Pancreas (tissue), 10 donors: Measurements from ENCODE around the gene FBLN7. TPM values are rescaled to one million over a fixed set of nuclear protein-coding genes. Genes with fewer than 3 reads are reported as not detected.
"Not testable (repeated sequence)": the region's sequence is repeated elsewhere in the genome, so short reads cannot be mapped to it uniquely, and the experiment has no call there.

Experiments used
- ATAC-seq, 4 donors: fragments of 200-7000 bp; cut with Tn5 transposase; one replicate each; pipeline versions ENCODE4 v1.8.0 to v1.9.1; 2020; ENCODE audit warnings: mild to moderate bottlenecking in 4 of 4, moderate library complexity in 4 of 4
- DNase-seq, 6 donors: peaks; one replicate each; pipeline ENCODE4 v3.0.0-alpha.2; 2020
- FAIRE-seq: peaks from 2 replicates; lab custom pipeline; 2012; peaks lifted over from hg19 to GRCh38; lab: Jason Lieb, UNC
- H3K27ac ChIP-seq, 4 donors: fragments of 200-600 bp; sonication (generic); 1 replicate in 3 of 4; 2 replicates in 1 of 4; pipeline versions ENCODE4 v1.5.0 to v1.8.0; 2020
- H3K27me3 ChIP-seq, 4 donors: fragments of 200-600 bp; one replicate each; pipeline ENCODE4 v1.8.0; 2021
- H3K36me3 ChIP-seq, 3 donors: fragments of 200-600 bp; sonication (generic) in 1 of 3; one replicate each; pipeline versions ENCODE4 v1.5.0 to v1.8.0; 2020 to 2021
- H3K4me1 ChIP-seq, 3 donors: fragments of 200-600 bp; one replicate each; pipeline ENCODE4 v1.8.0; 2021
- H3K4me3 ChIP-seq, 4 donors: fragments of 200-600 bp; sonication (generic) in 2 of 4; one replicate each; pipeline versions ENCODE4 v1.5.0 to v1.8.0; 2020 to 2021
- H3K9me3 ChIP-seq, 4 donors: fragments of 200-600 bp; one replicate each; pipeline ENCODE4 v1.8.0; 2021
- WGBS, 2 donors: extraction: QIAGEN DNeasy Blood & Tissue Kit; methylation state at CpG; one replicate each; pipeline ENCODE4 v1.1.7; 2013; 5-methylcytosine and 5-hydroxymethylcytosine counted together
- intact Hi-C, 3 donors: fragments of 100-400 bp; cut with DNase I; formaldehyde crosslinking; loops; one replicate each; pipeline versions ENCODE4 v1.11.1 to v1.14.2; 2022
- polyA plus RNA-seq, 2 donors: library from polyadenylated mRNA; stranded (reverse); fragments of 200-250 nt; gene quantifications; one replicate each; pipeline ENCODE4 v1.2.3, GENCODE V29; 2013
- total RNA-seq, 6 donors: library from RNA; stranded (reverse); fragmentation: NEBNext Ultra II Directional in 4 of 6; extraction: Animal tissue kit (Norgen Biotek cat#: 25700) in 4 of 6; gene quantifications; one replicate each; pipeline versions ENCODE4 v1.2.1 to v1.2.4, GENCODE V29; 2021 to 2023
- TF ChIP-seq, protein P1 (sequence below), 4 donors: fragments of 200-600 bp; sonication (generic) in 3 of 4; IDR thresholded peaks; one replicate each; pipeline versions ENCODE4 v1.5.0 to v1.8.0; 2021; ENCODE audit warnings: antibody characterized with exemption in 4 of 4
- donor health status: healthy with polysubstance abuse.
- donor health status: DM: no; HTN: no; CAD: no; lungs with moderate emphysema.
- donor health status: DM: no; HTN: no; CAD: no.
- donor health status: control.
- donor health status: control.
- donor health status: Bipolar disorder and iron deficiency.
- donor health status: DM: yes; HTN: yes; CAD: no.
- donor health status: DM: no; HTN: no; CAD: no.
- donor health status: DM: no; HTN: no; CAD: no.
- donor health status: DM: yes; HTN: yes; CAD: no.

Gene FBLN7
- total and polyA plus RNA-seq, 8 donors = 0.51 to 2.8 (median 0.83) TPM

DNA sequence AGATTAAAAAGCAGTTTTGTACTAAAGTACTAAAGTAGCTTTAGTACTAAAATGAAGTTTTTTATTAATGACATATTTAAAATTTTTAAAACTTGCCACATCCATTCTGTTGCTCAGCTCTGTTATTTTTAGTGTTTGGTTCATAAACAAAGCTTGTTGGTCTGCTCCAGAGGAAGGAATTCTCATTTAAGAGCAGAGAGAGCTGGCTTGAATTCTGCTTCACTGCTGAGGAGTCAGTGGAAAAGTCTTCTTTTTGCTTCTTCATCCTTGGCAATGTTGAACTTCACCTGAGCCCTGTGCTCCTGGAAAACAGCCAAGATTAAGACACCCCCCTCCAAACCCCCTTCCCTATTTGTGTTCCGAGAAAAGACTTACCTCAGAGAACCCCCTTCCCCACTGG, 42.5 kb upstream of the FBLN7 start:
- H3K27ac ChIP-seq = no peak overlapping the region
- no peaks in the 10 kb centered on the region for H3K9me3 ChIP-seq
- peaks cover 5 to 28% (median 5%) of the 10 kb centered on the region in 3 donors for H3K36me3 ChIP-seq
- intact Hi-C loops = no loop called here
- TF ChIP-seq, protein P1, sequence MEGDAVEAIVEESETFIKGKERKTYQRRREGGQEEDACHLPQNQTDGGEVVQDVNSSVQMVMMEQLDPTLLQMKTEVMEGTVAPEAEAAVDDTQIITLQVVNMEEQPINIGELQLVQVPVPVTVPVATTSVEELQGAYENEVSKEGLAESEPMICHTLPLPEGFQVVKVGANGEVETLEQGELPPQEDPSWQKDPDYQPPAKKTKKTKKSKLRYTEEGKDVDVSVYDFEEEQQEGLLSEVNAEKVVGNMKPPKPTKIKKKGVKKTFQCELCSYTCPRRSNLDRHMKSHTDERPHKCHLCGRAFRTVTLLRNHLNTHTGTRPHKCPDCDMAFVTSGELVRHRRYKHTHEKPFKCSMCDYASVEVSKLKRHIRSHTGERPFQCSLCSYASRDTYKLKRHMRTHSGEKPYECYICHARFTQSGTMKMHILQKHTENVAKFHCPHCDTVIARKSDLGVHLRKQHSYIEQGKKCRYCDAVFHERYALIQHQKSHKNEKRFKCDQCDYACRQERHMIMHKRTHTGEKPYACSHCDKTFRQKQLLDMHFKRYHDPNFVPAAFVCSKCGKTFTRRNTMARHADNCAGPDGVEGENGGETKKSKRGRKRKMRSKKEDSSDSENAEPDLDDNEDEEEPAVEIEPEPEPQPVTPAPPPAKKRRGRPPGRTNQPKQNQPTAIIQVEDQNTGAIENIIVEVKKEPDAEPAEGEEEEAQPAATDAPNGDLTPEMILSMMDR (IDR thresholded peaks at IDR 0.05) = no peak
- DNase-seq (no peak), FAIRE-seq (no peak), ATAC-seq (no peak)
- WGBS, 2 donors = 83 to 90% methylated on average over 1 of the region's 1 CpG
- no peak overlapping the region for H3K4me3 ChIP-seq
- H3K4me1 ChIP-seq = no peaks in the 10 kb centered on the region
- no peaks in the 10 kb centered on the region for H3K27me3 ChIP-seq

DNA sequence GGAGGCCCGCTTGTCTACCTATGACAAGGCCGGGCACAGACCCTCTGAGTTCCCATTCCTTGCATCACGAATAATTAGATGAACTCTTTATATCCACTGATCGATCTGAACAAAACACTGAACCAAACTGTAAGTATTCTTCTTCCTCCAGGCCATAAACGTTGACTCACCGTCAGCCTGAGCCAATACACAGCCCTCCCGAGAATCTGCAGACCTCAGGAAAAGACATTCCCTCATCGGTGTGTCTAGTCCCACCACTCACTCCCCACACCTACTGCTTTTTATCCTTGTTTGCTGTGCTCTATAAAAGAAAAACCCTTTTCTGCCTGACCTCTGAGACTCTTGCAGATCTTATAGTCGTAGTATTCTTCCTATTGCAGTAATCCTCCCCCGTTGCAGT, 42.1 kb upstream of the FBLN7 start:
- TF ChIP-seq, protein P1 (IDR thresholded peaks at IDR 0.05) = no peak
- FAIRE-seq (no peak), ATAC-seq (no peak), DNase-seq (no peak)
- Histone ChIP-seq H3K36me3 (peaks cover 5 to 31% (median 5%) of the 10 kb centered on the region in 3 donors), H3K27me3 (no peaks in the 10 kb centered on the region), H3K4me3 (no peak overlapping the region), H3K9me3 (no peaks in the 10 kb centered on the region), H3K27ac (no peak overlapping the region), H3K4me1 (no peaks in the 10 kb centered on the region)
- 82 to 83% methylated on average over 10 of the region's 10 CpGs for WGBS, 2 donors
- intact Hi-C loops = no loop called here

DNA sequence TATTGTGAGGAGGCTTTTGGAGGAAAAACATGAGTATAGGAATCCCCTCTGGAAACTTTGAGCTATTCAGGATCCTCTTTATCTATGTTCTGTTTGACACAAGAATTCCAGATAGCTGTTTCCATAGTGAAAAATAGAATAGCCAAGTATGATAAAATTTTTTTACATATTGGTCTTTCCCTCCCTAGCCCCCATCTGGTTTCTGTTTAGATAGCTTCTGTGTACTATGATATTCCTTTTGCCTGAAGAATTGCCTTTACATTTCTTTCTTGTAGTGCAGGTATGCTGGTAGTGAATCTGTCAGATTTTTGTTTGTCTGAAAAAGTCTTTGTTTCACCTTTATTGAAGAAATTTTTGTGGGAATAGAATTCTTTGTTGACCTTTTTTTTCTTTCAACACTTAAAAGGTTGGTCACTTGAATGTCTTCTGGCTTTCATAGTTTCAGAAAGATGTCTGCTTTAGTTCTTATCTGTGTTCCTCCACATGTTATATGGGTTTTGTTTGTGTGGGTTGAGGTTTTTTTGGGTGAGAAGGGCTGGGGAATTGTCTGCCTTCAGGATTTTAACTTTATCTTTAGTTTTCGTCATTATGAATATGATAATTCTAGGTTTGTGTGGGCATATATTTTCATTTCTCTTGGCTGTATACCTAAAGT, 29.9 kb upstream of the FBLN7 start:
- H3K27ac ChIP-seq = no peak overlapping the region
- H3K36me3 ChIP-seq = peaks cover 0 to 11% (median 0%) of the 10 kb centered on the region in 3 donors
- no peak overlapping the region for H3K4me3 ChIP-seq
- H3K27me3 ChIP-seq = no peaks in the 10 kb centered on the region
- ATAC-seq (no peak), FAIRE-seq (no peak), DNase-seq (no peak)
- WGBS, 2 donors = 89 to 90% methylated on average over 1 of the region's 1 CpG
- H3K9me3 ChIP-seq = no peaks in the 10 kb centered on the region
- no peaks in the 10 kb centered on the region for H3K4me1 ChIP-seq
- intact Hi-C loops = no loop called here
- TF ChIP-seq, protein P1 (IDR thresholded peaks at IDR 0.05) = no peak

DNA sequence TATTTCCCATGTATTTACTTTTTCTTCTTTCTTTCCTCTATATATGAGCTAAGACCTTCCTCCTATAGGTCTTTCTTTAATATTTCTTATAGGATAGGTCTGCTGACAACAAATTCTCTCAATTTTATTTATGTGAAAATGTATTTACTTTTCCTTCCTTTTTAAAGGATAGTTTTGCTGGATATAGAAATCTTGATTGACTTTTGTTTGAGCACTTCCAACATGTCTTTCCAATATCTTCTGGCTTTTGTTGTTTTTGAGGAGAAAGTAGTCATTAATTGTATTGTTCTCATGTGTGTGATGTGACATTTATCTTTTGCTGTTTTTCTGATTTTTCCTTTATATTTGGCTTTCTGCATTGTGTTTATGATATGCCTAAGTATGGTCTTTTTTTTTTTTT, 28.9 kb upstream of the FBLN7 start:
- intact Hi-C loops = no loop called here
- Histone ChIP-seq H3K4me3 (no peak overlapping the region), H3K9me3 (no peaks in the 10 kb centered on the region), H3K4me1 (no peaks in the 10 kb centered on the region), H3K27me3 (no peaks in the 10 kb centered on the region), H3K27ac (no peak overlapping the region), H3K36me3 (peaks cover 0 to 7% (median 0%) of the 10 kb centered on the region in 3 donors)
- DNase-seq (no peak), ATAC-seq (no peak), FAIRE-seq (no peak)
- TF ChIP-seq, protein P1 (IDR thresholded peaks at IDR 0.05) = no peak

DNA sequence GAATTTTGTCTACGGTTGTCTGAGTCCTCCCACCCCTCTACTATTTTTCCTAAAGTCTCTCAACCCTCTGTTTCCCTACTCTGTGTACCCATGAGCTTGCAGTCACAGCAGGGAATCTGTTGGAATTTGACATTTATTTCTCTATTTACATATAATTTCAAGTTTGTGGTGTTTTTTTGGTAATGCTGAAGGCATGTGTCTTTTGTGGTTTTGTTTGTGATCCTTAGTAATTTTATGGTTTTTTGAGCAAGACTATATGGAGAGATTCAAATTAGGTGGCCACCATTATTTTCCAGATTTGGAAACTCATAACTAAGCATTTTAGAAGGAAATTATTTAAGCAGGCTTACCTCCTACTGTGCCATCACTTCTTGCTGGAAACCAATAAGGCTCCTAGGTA, 27.2 kb upstream of the FBLN7 start:
- FAIRE-seq (no peak), ATAC-seq (no peak), DNase-seq (no peak)
- H3K27ac ChIP-seq = no peak overlapping the region
- no peaks in the 10 kb centered on the region for H3K9me3 ChIP-seq
- H3K4me3 ChIP-seq = no peak overlapping the region
- H3K36me3 ChIP-seq = peaks cover 0 to 3% (median 0%) of the 10 kb centered on the region in 3 donors
- intact Hi-C loops = no loop called here
- TF ChIP-seq, protein P1 (IDR thresholded peaks at IDR 0.05) = no peak
- no peaks in the 10 kb centered on the region for H3K27me3 ChIP-seq
- 95 to 100% methylated on average over 1 of the region's 1 CpG for WGBS, 2 donors
- no peaks in the 10 kb centered on the region for H3K4me1 ChIP-seq

DNA sequence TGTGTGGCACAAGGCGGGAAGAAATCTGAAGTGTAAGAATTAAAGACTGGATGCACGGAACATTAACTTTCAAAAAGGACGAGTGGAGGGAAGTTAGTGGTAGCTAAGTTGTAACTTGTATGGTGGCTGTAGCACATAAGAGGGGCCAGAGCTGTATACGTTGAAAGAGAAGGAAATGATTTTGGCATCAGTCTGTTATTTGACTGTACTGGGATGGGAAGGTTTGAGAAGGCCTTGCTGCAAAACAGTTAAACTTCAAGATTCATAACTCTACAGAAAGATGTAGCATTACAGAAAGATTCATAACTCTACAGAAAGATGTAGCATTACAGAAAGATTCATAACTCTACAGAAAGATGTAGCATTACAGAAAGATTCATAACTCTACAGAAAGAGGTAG, 24.8 kb upstream of the FBLN7 start:
- ATAC-seq, H3K36me3 ChIP-seq, intact Hi-C loops, DNase-seq, H3K9me3 ChIP-seq, FAIRE-seq, H3K27ac ChIP-seq, H3K4me1 ChIP-seq, H3K4me3 ChIP-seq, H3K27me3 ChIP-seq: not testable (repeated sequence)
- 94 to 97% methylated on average over 4 of the region's 4 CpGs for WGBS, 2 donors
